Stimulated activated CD8-positive, alpha-beta memory T cell treated with anti-CD3 and anti-CD28 coated beads, Interleukin-7, amount 100 ng/mL, for 24 hours (primary cell): ENCODE data around the gene PPP3CA.
"Not testable (repeated sequence)": the region's sequence is repeated elsewhere in the genome, so short reads cannot be mapped to it uniquely, and the experiment has no call there.

ENCODE experiments used
- DNase-seq: peaks from one replicate; pipeline ENCODE4 v3.0.0-alpha.2; 2020; ENCODE audit warnings: low read depth

Gene PPP3CA

GRCh38 chr4:101092609-101093008, 254.7 kb downstream of the PPP3CA start:
- not testable (repeated sequence) for DNase-seq

DNA sequence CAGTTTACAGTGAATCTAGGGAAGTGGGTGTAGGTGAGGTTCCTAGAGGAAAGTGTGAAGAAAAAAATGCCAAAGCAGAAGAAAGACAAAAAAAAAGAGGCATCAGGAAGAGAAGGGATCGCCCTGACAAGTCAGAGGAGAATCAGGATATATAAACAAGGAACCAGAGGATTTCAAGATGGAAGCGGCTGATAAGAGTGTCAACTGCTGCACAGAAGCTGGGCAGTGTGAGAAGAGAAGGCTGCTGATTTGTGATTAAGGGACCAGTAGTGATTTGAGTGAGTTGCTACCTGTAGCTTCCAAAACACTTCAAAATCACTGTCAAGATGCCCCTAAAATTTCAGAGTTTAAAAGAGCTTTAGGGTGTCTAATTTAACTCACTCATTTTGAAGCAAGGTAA, 258.2 kb downstream of the PPP3CA start:
- DNase-seq, result no peak

DNA sequence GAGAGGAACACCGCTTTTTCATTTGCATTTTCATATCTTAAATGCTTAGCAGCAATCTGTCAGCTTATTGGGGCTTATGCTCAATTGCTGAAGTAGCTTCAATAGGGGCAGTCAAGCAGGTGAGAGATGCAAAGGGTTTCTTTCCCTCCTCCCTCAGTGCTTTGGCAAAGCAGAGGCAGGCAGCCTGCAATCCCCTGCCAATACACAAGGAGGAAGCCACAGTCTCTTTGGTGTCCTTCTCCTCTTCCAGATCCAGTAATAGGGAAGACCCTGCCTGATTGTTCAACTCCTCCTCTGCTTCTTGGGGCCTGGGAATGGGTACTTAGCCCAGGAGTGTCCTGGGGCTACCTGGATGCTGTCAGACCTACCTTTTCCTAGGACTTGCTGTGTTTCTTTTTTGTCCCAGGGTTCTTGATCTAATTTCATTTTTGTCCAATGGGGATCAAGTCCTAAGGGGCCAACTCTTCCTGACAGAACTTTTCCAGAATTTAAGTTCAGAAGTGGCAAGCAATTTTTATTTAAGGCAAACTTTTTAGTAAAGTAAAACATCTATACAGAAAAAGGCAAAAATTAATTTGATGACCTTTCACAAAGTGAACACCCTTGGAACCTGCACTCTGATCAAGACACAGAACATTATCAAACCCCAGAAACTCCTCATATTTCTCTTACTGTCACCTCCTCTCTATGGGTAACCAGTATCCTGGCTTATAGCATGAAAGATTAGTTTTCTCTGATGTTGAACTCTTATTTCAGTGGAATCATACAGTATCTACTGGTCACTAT, 260.3 kb downstream of the PPP3CA start:
- no peak for DNase-seq

DNA sequence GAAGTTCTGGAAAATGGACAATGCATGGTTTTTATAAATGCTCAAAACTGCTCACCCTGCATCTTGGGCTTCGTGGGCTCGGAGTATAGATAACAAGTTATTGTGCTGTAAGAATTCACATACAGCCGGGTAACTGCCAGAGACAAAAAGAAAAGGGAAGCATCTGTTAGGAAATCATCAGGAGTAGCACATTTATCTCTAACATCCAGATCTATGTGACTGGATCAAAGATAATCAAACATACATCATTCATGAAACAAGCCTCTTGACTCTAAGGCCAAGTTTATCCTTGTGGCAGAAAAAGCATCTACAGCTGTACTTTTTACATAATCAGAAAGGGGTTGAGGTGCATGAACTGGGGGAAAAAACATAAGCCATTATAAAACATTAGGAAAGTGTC, 264.2 kb downstream of the PPP3CA start:
- DNase-seq, result no peak

DNA sequence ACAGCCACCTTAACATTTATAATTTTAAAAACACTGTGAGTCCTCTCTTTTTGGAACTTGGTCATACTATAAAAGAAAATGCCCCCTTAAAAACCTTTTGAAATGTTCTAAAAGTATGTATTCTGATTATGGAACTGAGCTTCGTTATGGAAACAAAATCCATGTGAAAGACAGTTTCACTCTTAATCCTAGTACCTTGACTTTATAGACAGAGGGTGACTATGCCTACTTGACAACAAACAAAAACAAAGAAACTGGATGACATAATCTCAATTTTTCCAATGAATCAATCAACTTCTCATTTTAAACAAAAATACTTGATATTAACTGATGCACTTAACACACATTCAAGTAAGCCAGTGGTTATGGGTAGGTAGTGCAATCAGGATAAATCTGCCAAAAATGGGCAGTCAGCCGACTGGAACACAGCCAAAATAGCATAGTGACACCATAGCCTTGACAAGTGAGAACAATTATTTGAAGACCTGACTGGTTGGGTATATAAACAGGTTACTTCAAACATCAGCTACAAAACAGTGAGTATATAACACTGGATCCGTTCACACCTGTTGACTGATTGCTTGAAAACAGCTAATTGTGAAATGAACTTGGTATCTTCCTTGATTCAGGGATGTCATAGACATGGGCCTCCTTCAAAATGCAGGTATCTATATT, 265.5 kb downstream of the PPP3CA start:
- no peak for DNase-seq

DNA sequence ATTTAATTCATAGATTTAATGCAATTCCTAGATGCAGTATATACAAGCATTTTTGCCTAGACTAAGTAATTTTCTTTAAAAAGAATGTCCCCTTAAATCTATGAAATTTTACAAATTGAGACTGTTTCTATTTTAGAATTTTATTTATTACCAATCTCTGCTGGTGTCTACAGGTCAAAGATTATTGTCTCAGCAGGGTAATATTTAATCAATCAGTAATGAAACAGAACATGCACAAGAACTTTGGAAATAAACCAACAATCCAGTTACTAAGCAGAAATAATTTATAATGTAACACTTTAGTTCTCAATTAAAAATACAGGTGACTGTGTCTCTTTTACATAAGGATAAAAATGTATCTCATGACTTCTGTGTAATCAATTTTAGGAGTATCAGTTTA, 266.2 kb downstream of the PPP3CA start:
- no peak for DNase-seq

DNA sequence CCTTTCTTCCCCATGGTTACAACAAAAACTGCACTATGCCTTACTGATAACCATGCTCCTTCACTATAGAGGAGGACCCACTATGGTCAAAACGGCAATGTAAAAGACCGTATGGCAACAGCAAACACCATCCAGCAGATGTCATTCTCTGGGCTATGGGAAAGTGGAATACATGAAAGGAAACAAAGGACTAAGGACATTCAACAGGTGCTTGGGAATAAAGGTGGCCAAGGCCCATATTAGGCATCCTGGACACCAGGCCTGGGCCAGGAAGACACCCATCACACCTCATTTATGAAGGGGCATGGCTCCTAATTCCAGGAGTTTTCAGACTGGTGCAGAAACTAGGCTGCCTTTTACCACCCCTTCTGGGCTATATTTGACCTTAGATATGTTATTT, 268.4 kb downstream of the PPP3CA start:
- no peak for DNase-seq

GRCh38 chr4:101076032-101076431, 271.3 kb downstream of the PPP3CA start:
- DNase-seq, result no peak

GRCh38 chr4:101075536-101075935, 271.8 kb downstream of the PPP3CA start:
- DNase-seq, result no peak

DNA sequence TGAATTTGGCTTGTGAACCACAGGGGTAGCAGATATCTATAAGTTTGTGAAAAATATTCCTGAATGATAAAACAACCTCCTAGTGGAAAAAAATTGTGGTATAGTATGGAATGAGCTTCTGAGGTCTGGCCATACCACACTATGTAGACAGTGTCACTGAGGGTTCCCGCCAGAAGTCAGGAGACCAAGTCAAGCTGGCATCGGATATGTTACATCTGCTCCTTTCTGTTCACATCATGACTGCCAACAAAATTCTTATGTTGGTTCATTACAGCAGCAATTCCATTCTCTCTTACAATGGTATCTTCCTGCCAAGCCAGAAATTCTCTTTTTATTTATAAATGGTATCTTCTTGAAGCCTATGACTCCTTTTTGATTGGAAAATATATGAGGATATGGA, 273.0 kb downstream of the PPP3CA start:
- no peak for DNase-seq

GRCh38 chr4:101071241-101071640, 276.1 kb downstream of the PPP3CA start:
- DNase-seq, result no peak

GRCh38 chr4:101068115-101068514, 279.2 kb downstream of the PPP3CA start:
- DNase-seq, result no peak

DNA sequence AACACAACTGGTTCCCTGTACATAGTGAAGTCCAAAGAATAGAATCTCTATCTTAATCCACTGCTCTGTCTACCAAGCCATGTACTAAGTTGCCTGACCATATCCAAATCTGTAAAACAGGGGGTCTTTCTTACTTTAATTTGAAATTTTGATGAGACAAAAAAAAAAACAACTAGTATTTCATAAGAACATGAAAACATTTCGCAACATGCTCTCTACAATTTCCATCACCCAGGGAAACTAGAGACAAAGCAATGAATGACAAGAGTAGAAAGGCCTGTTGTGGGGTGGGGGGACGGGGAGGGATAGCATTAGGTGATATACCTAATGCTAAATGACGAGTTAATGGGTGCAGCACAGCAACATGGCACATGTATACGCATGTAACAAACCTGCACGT, 279.9 kb downstream of the PPP3CA start:
- DNase-seq, result no peak

- no peak for DNase-seq
These were observed 280.6 kb downstream of the PPP3CA start for GRCh38 chr4:101066626-101067170.

DNA sequence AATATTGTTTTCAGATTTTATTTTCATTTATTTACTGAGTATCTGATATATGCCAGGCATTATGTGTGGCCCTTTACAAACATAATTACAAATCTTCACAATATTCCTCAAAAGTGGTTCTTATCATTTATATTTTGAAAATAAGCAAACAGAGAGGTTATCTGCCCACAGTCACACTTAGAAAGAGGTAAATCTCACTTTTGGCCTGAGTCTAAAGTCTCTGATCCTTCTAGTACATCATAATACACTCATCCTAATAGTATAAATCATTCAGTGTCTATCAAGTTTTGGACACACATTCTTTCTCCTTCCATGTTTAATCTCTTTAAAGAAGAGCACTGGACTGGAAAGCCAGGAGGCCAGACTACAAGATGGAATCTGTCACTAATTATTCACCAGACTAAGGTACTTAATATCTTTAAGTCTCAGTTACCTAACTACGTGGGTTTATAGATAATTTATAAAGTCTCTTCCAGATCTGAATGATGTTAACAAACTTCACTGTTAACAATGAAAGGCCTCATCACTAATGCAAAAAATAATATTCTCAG, 281.3 kb downstream of the PPP3CA start:
- DNase-seq, result no peak

DNA sequence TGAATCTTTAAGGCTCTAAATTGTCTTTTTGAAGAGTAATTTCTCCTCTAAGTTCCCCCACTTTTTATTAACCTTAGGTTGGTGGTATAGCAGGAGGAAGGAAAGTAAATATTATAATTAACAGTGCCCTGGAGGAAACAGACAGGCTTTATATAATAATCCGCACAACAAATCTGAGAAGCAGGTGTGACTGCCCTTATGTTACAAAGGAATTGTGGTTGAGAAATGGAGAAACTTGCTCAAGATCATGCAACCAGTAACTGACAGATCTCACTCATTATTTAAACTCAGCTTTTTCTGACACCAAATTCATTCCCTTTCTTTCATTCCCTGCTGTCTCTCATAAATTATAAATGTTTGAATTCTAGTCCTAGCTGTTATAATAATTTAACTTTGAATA, 282.0 kb downstream of the PPP3CA start:
- no peak for DNase-seq

- DNase-seq, result no peak
These were observed 282.7 kb downstream of the PPP3CA start for GRCh38 chr4:101064541-101065180.

- no peak for DNase-seq
These were observed 291.9 kb downstream of the PPP3CA start for GRCh38 chr4:101055392-101055791.

- no peak for DNase-seq
These were observed 296.5 kb downstream of the PPP3CA start for GRCh38 chr4:101050837-101051205.

DNA sequence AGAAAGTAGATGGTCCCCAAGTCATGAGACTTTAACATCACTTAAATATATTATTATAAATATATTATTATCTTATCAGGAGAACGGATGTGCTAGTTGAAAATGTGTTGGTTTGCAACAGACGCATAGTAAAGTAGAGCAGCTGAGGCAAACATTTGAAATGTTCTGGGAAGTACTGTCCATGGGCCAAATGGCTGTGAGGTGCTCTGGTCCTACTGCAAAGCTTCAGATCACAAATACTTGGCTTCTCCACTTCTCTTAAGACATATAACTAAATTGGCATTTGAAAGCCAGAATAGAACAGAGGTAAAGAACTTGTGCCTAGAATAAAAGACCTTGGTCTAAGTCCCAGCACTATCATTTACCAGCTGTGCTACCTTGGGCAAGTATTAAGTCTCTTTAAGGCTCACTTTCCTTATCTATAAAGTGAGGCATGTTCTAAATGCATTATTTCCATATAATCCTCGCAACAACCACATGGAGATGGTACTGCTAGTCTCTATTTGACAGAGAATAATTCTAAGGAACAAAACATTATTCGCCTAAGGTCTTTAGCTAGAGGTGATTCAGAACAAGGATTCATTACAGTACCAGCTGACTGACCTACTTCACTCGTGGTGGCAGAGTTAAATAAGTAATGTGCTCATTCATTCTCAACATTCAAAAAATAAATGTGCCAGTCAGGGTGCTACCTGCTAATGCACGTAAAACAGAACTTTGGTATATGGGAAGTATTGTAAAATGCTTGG, 297.1 kb downstream of the PPP3CA start:
- DNase-seq, result no peak

DNA sequence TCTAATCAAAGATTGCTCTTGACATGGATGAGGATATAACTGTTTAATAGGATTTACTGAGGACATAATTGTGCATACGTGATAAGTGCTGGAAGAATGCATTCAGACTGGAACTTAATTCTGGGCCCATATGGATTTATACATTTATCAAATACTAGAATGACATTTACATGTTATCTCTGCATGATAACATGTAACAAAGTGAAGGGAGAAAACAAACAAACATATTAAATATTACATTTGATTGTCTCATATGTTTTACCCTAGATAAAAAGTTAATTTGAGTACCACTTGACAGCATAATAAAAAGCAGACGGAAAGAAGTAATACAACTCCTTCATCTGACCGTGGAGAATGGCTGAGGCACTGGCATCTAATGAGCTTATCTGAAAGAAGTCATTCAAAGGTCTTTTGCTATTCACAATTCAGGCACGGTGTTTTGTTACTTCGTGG, 297.8 kb downstream of the PPP3CA start:
- DNase-seq, result no peak

DNA sequence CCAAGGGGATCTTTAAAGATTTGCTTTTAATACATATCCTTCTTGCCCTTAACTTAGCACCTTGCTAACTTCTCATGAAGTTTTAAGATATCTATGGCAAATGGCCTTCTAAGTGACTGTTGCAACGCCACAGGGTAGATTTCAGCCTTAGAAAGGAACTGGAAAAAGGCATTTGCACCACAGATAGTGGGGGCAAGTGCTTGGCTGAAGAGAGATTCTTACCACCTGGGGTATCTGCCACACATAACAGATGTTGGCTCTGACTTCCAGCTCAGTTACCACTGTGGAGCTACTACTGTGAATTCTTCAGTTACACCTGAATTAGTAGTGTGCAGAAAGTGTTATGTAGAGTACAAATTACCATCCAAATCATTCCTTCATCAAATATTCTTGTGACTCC, 302.6 kb downstream of the PPP3CA start:
- no peak for DNase-seq
